LHCN-M2 (cell line): Measurements from ENCODE around the gene OR1J2. TPM values are rescaled to one million over a fixed set of nuclear protein-coding genes. Genes with fewer than 3 reads are reported as not detected.

Experiments
- DNase-seq: peaks from one replicate; pipeline ENCODE4 v3.0.0-alpha.2; 2012; ENCODE audit warnings: low read depth
- total RNA-seq: library from RNA; depleted of rRNA; stranded (reverse); fragments of >200 nt; gene quantifications from 2 replicates; pipeline ENCODE4 v1.2.3, GENCODE V29; 2014; rRNA removed

OR1J2 gene
- total RNA-seq, 1 experiment from 2014 or later = not detected

DNA sequence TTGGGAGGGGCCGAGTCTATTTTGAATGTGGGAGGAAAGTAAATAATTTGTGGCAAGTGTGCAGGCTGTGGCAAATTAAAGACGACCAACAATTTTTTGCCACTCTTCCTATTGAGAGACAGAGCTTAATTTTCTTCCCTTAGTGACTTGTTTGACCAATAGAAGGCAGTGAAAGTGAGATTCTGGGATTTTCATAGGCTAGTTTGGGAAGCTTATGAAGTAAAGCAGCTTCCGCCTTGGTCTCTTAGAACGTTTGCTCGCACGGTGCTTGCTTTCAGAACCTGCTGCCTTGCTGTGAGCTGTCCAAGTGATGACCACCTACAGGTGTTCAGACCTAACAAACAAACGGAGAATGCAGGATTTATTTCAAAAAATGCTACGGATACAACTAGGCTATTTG is 35.6 kb downstream of the OR1J2 start:
- DNase-seq = no peak

DNA sequence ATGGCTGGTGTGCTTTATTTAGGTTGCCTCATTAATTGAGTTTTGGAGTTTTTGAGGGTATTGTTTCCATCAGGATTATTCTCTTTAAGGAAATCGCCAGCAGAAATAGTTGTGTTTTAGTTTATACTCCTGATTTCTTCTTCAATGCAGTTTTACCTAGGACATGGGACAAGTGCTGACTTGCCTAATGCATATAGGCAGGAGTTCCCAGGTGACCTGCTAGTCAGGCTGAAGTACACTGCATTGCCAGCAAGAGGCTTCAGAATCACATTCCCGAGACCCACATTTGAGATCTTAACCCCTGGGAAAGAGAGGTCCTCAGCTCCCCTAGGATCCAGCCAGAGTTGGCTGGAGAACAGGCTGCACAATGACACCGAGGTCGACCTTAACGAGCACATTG is 40.8 kb downstream of the OR1J2 start:
- DNase-seq = no peak

DNA sequence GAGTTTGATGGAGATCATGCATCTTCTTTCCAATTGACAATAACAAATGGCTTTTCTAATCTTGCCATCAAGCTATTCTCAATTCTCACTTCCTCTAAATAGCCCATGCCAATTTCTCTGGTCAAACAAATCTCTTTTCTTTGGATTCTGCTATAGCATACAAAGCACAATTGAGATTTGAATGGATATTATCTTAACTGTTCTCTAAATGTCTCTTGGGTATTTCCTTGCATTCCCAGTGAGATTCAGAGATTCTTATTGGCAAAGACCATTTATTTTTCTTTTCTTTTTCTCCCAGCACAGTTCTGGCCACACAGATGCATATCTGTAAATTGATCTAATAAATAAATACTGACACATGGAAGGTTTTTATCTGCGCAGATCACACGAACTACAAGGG is 42.2 kb downstream of the OR1J2 start, which contains the start of gene OR1N2:
Gene OR1N2, plus strand, starts transcription at position 301 of the 400 bp plus-strand sequence. CDS start 100 bp downstream, outside the sequence.
- DNase-seq = no peak

Other genes starting within 250 kb of the OR1J2 start
- gene RBM18, start 246.0 kb upstream of the OR1J2 start, total RNA-seq = 15.3 and 16.1 TPM in 2 replicates
- 46.6 and 51.6 TPM in 2 replicates for gene MRRF, start 245.9 kb upstream of the OR1J2 start, total RNA-seq
- gene PTGS1, start 139.8 kb upstream of the OR1J2 start, total RNA-seq = 1.7 TPM in 2 replicates
- gene OR1J1, start 32.9 kb upstream of the OR1J2 start, total RNA-seq = not detected in 2 replicates
- gene OR1J4, start 8.3 kb downstream of the OR1J2 start, total RNA-seq = not detected in 2 replicates
- not detected in 2 replicates for gene OR1N1, start 16.5 kb downstream of the OR1J2 start, total RNA-seq
- not detected in 2 replicates for gene OR1N2, start 42.3 kb downstream of the OR1J2 start, total RNA-seq
- not detected in 2 replicates for gene OR1L8, start 72.6 kb downstream of the OR1J2 start, total RNA-seq
- gene OR1Q1, start 103.9 kb downstream of the OR1J2 start, total RNA-seq = not detected in 2 replicates
- gene OR1B1, start 146.8 kb downstream of the OR1J2 start, total RNA-seq = not detected in 2 replicates
- not detected in 2 replicates for gene OR1L1, start 150.9 kb downstream of the OR1J2 start, total RNA-seq
- not detected in 2 replicates for gene OR1L3, start 164.3 kb downstream of the OR1J2 start, total RNA-seq
- not detected in 2 replicates for gene OR1L4, start 213.2 kb downstream of the OR1J2 start, total RNA-seq
- not detected in 2 replicates for gene OR1L6, start 231.5 kb downstream of the OR1J2 start, total RNA-seq